ENCODE measurements around the gene SSRP1.

The SSRP1 gene

DNA sequence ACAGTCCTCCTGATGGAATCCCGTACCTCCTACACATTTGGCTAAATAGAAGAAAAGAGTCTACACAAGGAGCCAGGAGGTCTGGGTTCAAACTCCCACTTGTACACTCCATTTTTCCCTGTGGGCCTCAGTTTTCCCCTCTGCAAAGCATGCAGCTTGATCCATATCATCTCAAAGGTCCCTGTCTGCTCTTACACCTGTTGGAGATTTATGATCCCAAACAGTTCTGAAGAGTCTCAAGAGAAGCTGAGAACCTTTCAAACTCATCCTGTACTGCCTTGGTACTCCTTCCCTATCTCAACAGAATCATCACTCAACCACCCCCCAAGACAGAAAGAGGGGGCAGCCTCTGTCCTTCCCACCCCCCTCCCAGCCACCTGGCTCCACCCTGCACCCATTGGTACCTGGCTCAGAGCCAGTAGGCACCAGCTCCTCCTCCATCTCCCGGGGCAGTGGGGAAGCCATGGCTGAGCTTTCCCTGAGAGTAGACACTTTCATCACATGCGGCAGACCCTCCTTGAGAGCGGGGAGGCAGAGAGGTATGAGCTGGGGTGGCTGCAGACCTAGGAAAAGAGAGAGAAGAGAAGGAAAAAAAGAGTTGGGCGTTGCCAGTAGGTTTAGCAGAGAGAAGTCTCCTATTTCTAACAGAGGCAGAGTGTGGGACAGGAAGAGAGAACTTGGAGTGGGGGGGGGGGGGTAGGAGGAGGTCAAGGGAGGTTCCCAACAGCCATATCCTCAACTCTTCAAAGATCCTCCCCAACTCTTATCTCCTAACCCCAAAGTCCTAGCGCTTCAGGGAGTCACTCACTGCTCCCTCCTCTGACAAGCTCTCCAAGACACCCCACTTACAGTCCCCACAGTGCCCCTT lies 14.1 kb downstream of the SSRP1 start:
- Histone ChIP-seq H3K4me3 (ENCODE audit: low read depth, low read length) (no peak overlapping the region), H3K9me3 (ENCODE audit: severe bottlenecking) (no peaks in the 10 kb centered on the region), H3K36me3 (peaks cover 35% of the 10 kb centered on the region), H3K27me3 (ENCODE audit: insufficient read depth, low read depth, severe bottlenecking) (no peaks in the 10 kb centered on the region), H3K27ac (no peak overlapping the region)
- TF ChIP-seq, protein P1, sequence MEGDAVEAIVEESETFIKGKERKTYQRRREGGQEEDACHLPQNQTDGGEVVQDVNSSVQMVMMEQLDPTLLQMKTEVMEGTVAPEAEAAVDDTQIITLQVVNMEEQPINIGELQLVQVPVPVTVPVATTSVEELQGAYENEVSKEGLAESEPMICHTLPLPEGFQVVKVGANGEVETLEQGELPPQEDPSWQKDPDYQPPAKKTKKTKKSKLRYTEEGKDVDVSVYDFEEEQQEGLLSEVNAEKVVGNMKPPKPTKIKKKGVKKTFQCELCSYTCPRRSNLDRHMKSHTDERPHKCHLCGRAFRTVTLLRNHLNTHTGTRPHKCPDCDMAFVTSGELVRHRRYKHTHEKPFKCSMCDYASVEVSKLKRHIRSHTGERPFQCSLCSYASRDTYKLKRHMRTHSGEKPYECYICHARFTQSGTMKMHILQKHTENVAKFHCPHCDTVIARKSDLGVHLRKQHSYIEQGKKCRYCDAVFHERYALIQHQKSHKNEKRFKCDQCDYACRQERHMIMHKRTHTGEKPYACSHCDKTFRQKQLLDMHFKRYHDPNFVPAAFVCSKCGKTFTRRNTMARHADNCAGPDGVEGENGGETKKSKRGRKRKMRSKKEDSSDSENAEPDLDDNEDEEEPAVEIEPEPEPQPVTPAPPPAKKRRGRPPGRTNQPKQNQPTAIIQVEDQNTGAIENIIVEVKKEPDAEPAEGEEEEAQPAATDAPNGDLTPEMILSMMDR (IDR thresholded peaks at IDR 0.05; ENCODE audit: low read depth, low read length) = no peak
- no peak for DNase-seq

DNA sequence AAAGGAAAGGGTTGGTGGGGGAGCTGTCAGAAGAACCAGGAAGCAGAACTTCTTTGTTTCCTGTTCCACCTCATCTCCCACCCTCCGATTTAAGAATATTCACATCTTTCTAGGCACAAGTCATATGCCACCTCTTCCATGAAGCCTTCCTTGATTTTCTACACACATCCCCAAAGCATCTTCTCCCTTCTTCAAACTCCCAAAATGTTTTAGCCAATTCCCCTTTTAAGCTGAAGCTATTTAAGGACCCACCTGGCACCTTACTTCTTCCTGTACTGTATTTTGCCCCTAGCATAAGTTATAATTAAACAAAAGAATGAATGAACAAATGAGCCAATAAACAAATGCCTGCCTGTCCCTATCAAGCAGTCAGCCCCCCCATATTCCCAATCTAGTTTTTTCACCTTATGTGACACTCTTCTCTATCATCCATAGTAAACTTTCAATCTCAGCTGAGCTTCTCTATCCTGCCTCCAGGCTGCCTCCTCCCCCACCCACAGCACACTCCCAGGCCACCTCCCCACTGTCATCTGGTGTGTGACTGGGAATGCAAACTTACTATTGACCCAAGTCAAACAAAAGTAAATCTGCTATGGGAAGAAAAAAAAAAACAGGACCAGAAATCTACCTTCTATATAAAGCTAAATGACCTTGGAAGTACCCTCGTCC lies 14.8 kb downstream of the SSRP1 start:
- H3K9me3 ChIP-seq (ENCODE audit: severe bottlenecking) = no peaks in the 10 kb centered on the region
- TF ChIP-seq, protein P1 (IDR thresholded peaks at IDR 0.05; ENCODE audit: low read depth, low read length) = no peak
- DNase-seq = no peak
- H3K27ac ChIP-seq = no peak overlapping the region
- no peaks in the 10 kb centered on the region for H3K27me3 ChIP-seq (ENCODE audit: insufficient read depth, low read depth, severe bottlenecking)
- H3K4me3 ChIP-seq (ENCODE audit: low read depth, low read length) = no peak overlapping the region
- peaks cover 32% of the 10 kb centered on the region for H3K36me3 ChIP-seq

- Histone ChIP-seq H3K36me3 (peaks cover 30% of the 10 kb centered on the region), H3K27me3 (ENCODE audit: insufficient read depth, low read depth, severe bottlenecking) (no peaks in the 10 kb centered on the region), H3K4me3 (ENCODE audit: low read depth, low read length) (no peak overlapping the region), H3K9me3 (ENCODE audit: severe bottlenecking) (no peaks in the 10 kb centered on the region), H3K27ac (no peak overlapping the region)
- DNase-seq = no peak
- TF ChIP-seq, protein P1 (IDR thresholded peaks at IDR 0.05; ENCODE audit: low read depth, low read length) = no peak
Measured at GRCh38 chr11:57320067-57320718, 15.5 kb downstream of the SSRP1 start.

DNA sequence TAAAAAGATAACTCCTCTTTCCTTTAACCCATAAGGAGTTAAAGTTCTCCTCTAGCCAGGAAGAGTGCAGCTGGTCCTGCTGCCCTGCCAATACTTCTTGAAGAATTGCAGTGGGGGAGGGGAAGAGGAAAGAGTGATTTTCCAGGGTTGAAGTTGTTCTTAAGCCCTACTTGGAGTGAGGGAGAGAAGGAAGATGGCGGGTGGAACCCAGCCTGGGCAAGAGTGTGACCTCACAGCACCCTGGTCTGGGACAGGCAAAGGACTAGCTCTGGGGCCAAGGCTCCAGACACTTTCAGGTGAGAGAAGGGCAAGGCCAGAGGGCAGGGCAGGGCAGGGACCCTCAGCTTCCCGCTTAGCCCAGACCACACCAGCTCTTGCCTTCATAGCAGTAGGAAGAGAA lies 17.5 kb downstream of the SSRP1 start:
- Histone ChIP-seq H3K36me3 (peaks cover 44% of the 10 kb centered on the region), H3K4me3 (ENCODE audit: low read depth, low read length) (no peak overlapping the region), H3K27me3 (ENCODE audit: insufficient read depth, low read depth, severe bottlenecking) (no peaks in the 10 kb centered on the region), H3K27ac (no peak overlapping the region), H3K9me3 (ENCODE audit: severe bottlenecking) (no peaks in the 10 kb centered on the region)
- DNase-seq = no peak
- TF ChIP-seq, protein P1 (IDR thresholded peaks at IDR 0.05; ENCODE audit: low read depth, low read length) = no peak

DNA sequence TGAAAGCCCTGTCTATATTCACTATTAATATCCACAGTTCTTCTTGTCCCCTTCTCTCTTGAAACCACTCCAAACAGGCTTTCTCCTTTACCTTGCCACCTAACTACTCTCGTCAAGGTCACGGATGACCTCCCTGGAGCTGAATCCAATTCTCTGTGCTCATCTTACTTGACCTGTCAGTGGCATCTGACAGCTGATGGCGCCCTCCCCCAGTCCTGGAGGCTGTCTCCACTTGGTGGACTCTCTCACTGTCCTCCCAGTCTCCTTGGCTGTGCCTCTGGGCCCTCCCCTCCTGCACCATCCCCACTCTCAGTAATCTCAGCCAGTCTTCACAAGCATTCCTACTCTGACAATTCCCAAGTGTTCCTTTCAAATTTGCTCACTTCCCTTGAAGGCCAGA lies 19.7 kb downstream of the SSRP1 start:
- TF ChIP-seq, protein P1 (IDR thresholded peaks at IDR 0.05; ENCODE audit: low read depth, low read length) = peak; percentile 22; the same call in 1 of the 2 replicates
- Histone ChIP-seq H3K36me3 (peaks cover 51% of the 10 kb centered on the region), H3K4me3 (ENCODE audit: low read depth, low read length) (no peak overlapping the region), H3K9me3 (ENCODE audit: severe bottlenecking) (no peaks in the 10 kb centered on the region), H3K27ac (peak overlapping the region; percentile 31), H3K27me3 (ENCODE audit: insufficient read depth, low read depth, severe bottlenecking) (no peaks in the 10 kb centered on the region)
- DNase-seq = peak; percentile 61

Data from WERI-Rb-1 (cell line).